Muscle layer of duodenum (tissue), 2 donors: ENCODE results near the gene RFLNA.

Source experiments
- H3K27ac ChIP-seq: one replicate; pipeline ENCODE4 v1.7.0; 2013; ENCODE audit warnings: mild to moderate bottlenecking, low read length
- H3K27me3 ChIP-seq: one replicate; pipeline ENCODE4 v1.7.0; 2013; ENCODE audit warnings: low read depth, mild to moderate bottlenecking, control low read depth, low read length
- H3K36me3 ChIP-seq, 2 donors: one replicate each; pipeline ENCODE4 v1.7.0; 2013; ENCODE audit warnings: low read length in 2 of 2, control low read depth in 1 of 2, mild to moderate bottlenecking in 1 of 2; ENCODE audit not compliant: insufficient read depth in 2 of 2, control insufficient read depth in 1 of 2
- H3K4me1 ChIP-seq, 2 donors: one replicate each; pipeline ENCODE4 v1.7.0; 2013; ENCODE audit warnings: low read length in 2 of 2, mild to moderate bottlenecking in 2 of 2, control low read depth in 1 of 2, moderate library complexity in 1 of 2; ENCODE audit not compliant: insufficient read depth in 2 of 2, control insufficient read depth in 1 of 2
- H3K4me3 ChIP-seq, 2 donors: one replicate each; pipeline ENCODE4 v1.7.0; 2013; ENCODE audit warnings: low read length in 2 of 2, low read depth in 1 of 2, mild to moderate bottlenecking in 1 of 2
- H3K9me3 ChIP-seq, 2 donors: one replicate each; pipeline ENCODE4 v1.7.0; 2013; ENCODE audit warnings: low read length in 2 of 2, control low read depth in 1 of 2, mild to moderate bottlenecking in 1 of 2; ENCODE audit not compliant: control insufficient read depth in 1 of 2
- donor health status: healthy.

Gene RFLNA

DNA sequence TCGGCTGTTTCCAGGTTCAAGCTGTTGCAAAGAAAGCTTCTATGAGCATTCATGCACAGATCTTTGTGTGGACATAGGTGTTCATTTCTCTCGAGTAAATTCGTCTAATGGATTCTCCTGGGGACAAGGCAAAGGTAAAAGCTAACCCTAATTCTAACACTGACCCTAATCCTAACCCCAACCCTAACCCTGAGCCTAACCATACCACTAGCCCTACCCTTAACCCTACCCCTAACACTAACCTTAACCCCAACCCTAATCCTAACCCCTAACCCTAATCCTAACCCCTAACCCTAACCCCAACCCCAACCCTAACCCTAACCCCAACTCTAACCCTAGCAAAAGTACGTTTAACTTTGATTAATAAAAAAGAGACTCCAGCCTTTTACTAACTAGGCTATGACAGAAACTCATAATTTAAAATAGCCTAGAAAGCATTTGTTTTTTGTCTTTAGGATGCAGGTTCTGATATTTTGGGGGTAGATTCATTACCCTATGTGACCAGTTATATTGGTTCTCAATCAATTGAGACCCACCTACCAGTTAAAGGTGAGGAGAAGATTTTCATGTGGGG lies 27.6 kb upstream of the RFLNA start:
- no peaks in the 10 kb centered on the region for H3K4me1 ChIP-seq
- no peaks in the 10 kb centered on the region for H3K36me3 ChIP-seq
- H3K27me3 ChIP-seq: no peaks in the 10 kb centered on the region
- H3K27ac ChIP-seq: no peak overlapping the region
- H3K4me3 ChIP-seq: no peak overlapping the region
- peaks cover 0 to 3% of the 10 kb centered on the region in 2 donors for H3K9me3 ChIP-seq

DNA sequence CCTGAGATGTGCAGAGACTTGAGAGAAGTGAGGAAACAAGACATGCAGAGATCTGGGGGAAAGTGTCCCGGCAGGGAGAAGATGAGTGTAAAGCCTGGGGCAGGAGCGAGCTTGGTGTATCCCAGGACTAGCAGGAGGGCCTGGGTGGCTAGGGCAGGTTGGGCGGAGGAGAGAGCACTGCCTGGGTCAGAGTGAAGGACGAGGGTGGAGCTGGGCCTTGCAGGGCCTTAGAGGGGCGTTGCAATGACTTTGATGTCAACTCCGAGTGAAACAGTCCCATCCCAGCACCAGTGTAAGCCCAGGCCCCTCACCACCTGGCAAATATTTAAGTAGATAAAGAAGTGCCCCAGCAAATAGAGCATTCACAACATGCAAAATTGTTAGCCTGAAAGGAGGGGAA lies 24.2 kb upstream of the RFLNA start:
- H3K9me3 ChIP-seq: peaks cover 0 to 3% of the 10 kb centered on the region in 2 donors
- no peaks in the 10 kb centered on the region for H3K27me3 ChIP-seq
- no peaks in the 10 kb centered on the region for H3K4me1 ChIP-seq
- no peaks in the 10 kb centered on the region for H3K36me3 ChIP-seq
- no peak overlapping the region for H3K27ac ChIP-seq
- H3K4me3 ChIP-seq: no peak overlapping the region

DNA sequence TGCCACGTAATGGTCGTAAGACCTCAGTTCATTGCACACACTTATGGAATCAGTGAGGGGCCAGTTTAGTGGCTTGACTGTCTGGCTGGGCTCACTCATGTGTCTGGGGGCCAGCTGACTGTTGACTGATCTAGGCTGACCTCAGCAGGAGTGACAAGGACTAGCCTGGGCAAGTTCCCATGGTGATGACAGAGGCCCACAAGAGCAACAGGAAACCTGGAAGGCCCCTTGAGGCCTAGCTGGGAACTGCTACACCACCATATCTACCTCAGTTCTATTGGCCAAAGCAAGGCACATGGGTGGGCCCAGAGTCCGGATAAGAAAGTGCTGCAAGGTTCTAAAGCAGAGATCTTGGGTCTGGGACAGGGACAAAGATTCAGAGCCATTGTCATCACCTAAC lies 21.3 kb upstream of the RFLNA start:
- H3K27ac ChIP-seq: no peak overlapping the region
- no peak overlapping the region for H3K4me3 ChIP-seq
- H3K36me3 ChIP-seq: no peaks in the 10 kb centered on the region
- H3K4me1 ChIP-seq: no peaks in the 10 kb centered on the region
- no peaks in the 10 kb centered on the region for H3K27me3 ChIP-seq
- peaks cover 0 to 3% of the 10 kb centered on the region in 2 donors for H3K9me3 ChIP-seq

DNA sequence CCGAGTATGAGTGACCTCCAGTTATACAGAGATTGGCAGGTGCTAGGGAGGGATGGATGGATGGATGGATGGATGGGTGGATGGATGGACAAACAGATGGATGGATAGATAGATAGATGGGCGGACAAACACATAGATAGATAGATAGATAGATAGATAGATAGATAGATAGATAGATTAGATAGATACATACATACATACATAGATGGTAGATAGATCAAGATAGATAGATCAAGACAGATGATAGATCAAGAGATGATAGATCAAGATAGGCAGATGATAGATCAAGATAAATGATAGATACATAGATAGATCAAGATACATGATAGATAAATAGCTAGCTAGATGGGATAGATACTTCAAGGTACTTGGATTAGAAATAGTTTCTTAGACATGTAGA lies 18.6 kb upstream of the RFLNA start:
- no peaks in the 10 kb centered on the region for H3K36me3 ChIP-seq
- H3K4me1 ChIP-seq: no peaks in the 10 kb centered on the region
- no peak overlapping the region for H3K27ac ChIP-seq
- H3K27me3 ChIP-seq: no peaks in the 10 kb centered on the region
- no peak overlapping the region for H3K4me3 ChIP-seq
- no peaks in the 10 kb centered on the region for H3K9me3 ChIP-seq

GRCh38 chr12:124277394-124278241 lies 17.3 kb upstream of the RFLNA start:
- no peak overlapping the region for H3K27ac ChIP-seq
- H3K36me3 ChIP-seq: no peaks in the 10 kb centered on the region
- no peaks in the 10 kb centered on the region for H3K9me3 ChIP-seq
- H3K27me3 ChIP-seq: no peaks in the 10 kb centered on the region
- no peaks in the 10 kb centered on the region for H3K4me1 ChIP-seq
- H3K4me3 ChIP-seq: no peak overlapping the region

- Histone ChIP-seq H3K4me1 (no peaks in the 10 kb centered on the region), H3K27ac (no peak overlapping the region)
Measured at GRCh38 chr12:124278389-124279101, 16.3 kb upstream of the RFLNA start.

GRCh38 chr12:124279315-124279714 lies 15.6 kb upstream of the RFLNA start:
- H3K4me1 ChIP-seq: no peaks in the 10 kb centered on the region
- H3K27me3 ChIP-seq: no peaks in the 10 kb centered on the region
- no peaks in the 10 kb centered on the region for H3K36me3 ChIP-seq
- H3K4me3 ChIP-seq: no peak overlapping the region
- H3K9me3 ChIP-seq: peaks cover 1 to 3% of the 10 kb centered on the region in 2 donors
- H3K27ac ChIP-seq: no peak overlapping the region

More at GRCh38 chr12:124278389-124279101, 16.3 kb upstream of the RFLNA start:
- H3K27me3 ChIP-seq: no peaks in the 10 kb centered on the region
- no peak overlapping the region for H3K4me3 ChIP-seq
- no peaks in the 10 kb centered on the region for H3K9me3 ChIP-seq
- no peaks in the 10 kb centered on the region for H3K36me3 ChIP-seq

DNA sequence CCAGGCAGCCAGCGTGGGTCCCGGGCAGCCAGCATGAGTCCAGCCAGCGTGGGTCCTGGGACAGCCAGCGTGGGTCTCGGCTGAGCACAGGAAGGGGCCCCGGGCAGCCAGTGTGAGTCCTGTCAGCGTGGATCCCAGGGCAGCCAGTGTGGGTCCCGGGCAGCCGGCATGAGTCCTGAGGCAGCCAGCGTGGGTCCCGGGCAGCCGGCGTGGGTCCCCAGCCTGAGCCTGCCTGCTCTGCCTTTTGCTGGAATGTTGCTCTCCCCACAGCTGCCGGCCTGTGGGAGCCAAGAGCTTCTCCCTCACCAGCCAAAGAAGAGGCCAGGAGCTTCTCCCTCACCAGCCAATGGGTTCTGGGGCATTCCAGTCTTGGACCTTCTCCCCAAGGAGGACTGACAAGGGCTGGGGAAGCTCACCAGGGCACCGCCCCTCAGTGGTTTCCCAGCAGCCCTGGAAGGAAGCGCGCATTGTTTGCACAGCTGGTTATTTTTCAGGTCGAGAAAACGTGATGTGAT lies 15.0 kb upstream of the RFLNA start:
- no peak overlapping the region for H3K27ac ChIP-seq
- no peaks in the 10 kb centered on the region for H3K36me3 ChIP-seq
- H3K4me3 ChIP-seq: no peak overlapping the region
- H3K4me1 ChIP-seq: no peaks in the 10 kb centered on the region
- H3K9me3 ChIP-seq: peaks cover 7 to 8% of the 10 kb centered on the region in 2 donors
- no peaks in the 10 kb centered on the region for H3K27me3 ChIP-seq

DNA sequence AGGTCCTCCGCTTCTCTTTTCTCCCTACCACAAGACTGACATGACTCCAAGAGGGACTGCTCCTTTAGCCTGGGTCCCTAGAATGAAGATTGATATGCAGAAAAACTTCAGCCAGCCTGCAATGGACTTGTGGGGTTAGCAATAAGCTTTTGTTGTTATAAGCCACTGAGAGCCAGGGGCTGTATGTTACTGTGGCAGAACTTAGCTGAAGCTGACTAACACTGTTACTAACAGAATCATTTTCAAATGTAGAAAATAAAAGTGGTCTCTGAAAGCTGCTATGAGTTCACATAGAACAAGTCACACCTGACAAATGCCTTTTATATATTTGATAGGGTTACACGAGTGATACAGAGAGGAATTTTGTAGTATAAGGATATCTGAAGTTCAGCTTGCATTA lies 13.6 kb upstream of the RFLNA start:
- Histone ChIP-seq H3K27ac (no peak overlapping the region), H3K9me3 (peaks cover 7 to 9% of the 10 kb centered on the region in 2 donors), H3K4me1 (no peaks in the 10 kb centered on the region), H3K27me3 (no peaks in the 10 kb centered on the region), H3K4me3 (no peak overlapping the region), H3K36me3 (no peaks in the 10 kb centered on the region)

- no peak overlapping the region for H3K4me3 ChIP-seq
- no peaks in the 10 kb centered on the region for H3K4me1 ChIP-seq
- no peaks in the 10 kb centered on the region for H3K27me3 ChIP-seq
- peaks cover 7 to 9% of the 10 kb centered on the region in 2 donors for H3K9me3 ChIP-seq
- H3K36me3 ChIP-seq: no peaks in the 10 kb centered on the region
- H3K27ac ChIP-seq: no peak overlapping the region
Measured at GRCh38 chr12:124282287-124282686, 12.6 kb upstream of the RFLNA start.

GRCh38 chr12:124283326-124283725 lies 11.6 kb upstream of the RFLNA start:
- Histone ChIP-seq H3K27ac (no peak overlapping the region), H3K27me3 (no peaks in the 10 kb centered on the region), H3K36me3 (no peaks in the 10 kb centered on the region), H3K9me3 (peaks cover 7 to 9% of the 10 kb centered on the region in 2 donors), H3K4me3 (no peak overlapping the region), H3K4me1 (no peaks in the 10 kb centered on the region)
